ENCODE results near the gene HPX. TPM values are rescaled to one million over a fixed set of nuclear protein-coding genes. Genes with fewer than 3 reads are reported as not detected.

HPX gene
- total and polyA plus RNA-seq, 2 of the 13 experiments (the other 11 are each of a cell fraction or from before 2014, with no cell fraction given): 9.2 to 57.4 TPM

DNA sequence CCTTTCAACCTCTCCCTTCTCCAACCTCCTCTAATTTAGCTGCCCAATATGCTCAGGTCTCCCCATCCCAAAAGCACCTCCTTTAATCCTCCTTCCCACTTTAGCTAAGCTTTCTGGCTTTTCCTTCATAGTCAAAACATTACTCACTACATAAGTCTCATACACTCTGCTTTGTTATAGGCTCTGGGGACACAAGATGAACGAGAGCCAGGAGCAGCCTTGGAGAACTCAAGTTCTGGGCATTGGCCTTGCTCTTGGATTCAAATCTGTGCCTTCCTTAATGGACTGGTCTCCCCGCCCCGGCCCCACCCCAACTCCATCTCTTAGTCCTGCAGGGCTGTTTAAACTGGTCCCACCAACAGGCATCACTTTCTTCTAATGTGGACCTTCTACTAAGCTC, 11.4 kb upstream of the HPX start (continued):
- TF ChIP-seq KIAA2018 (CRISPR knock-in tag; IDR thresholded peaks at IDR 0.05; ENCODE audit: borderline replicate concordance): no peak
- TF ChIP-seq RXRB (CRISPR knock-in tag; IDR thresholded peaks at IDR 0.05; ENCODE audit: borderline replicate concordance): no peak
- no peak for TF ChIP-seq ETV6 (CRISPR knock-in tag; conservative IDR thresholded peaks at IDR 0.05)
- TF ChIP-seq SMC3 (IDR thresholded peaks at IDR 0.05; ENCODE audit: low read length): no peak
- no peak for TF ChIP-seq ZNF34 (CRISPR knock-in tag; IDR thresholded peaks at IDR 0.05; ENCODE audit: borderline replicate concordance)
- TF ChIP-seq ELK4 (CRISPR knock-in tag; IDR thresholded peaks at IDR 0.05; ENCODE audit: borderline replicate concordance): no peak
- TF ChIP-seq ZNF558 (CRISPR knock-in tag; IDR thresholded peaks at IDR 0.05; ENCODE audit: borderline replicate concordance): no peak
- TF ChIP-seq, protein P1, sequence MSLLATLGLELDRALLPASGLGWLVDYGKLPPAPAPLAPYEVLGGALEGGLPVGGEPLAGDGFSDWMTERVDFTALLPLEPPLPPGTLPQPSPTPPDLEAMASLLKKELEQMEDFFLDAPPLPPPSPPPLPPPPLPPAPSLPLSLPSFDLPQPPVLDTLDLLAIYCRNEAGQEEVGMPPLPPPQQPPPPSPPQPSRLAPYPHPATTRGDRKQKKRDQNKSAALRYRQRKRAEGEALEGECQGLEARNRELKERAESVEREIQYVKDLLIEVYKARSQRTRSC (CRISPR knock-in tag; IDR thresholded peaks at IDR 0.05; ENCODE audit: low read depth): no peak
- TF ChIP-seq REL (CRISPR knock-in tag; conservative IDR thresholded peaks at IDR 0.05): no peak
- TF ChIP-seq, protein P2, sequence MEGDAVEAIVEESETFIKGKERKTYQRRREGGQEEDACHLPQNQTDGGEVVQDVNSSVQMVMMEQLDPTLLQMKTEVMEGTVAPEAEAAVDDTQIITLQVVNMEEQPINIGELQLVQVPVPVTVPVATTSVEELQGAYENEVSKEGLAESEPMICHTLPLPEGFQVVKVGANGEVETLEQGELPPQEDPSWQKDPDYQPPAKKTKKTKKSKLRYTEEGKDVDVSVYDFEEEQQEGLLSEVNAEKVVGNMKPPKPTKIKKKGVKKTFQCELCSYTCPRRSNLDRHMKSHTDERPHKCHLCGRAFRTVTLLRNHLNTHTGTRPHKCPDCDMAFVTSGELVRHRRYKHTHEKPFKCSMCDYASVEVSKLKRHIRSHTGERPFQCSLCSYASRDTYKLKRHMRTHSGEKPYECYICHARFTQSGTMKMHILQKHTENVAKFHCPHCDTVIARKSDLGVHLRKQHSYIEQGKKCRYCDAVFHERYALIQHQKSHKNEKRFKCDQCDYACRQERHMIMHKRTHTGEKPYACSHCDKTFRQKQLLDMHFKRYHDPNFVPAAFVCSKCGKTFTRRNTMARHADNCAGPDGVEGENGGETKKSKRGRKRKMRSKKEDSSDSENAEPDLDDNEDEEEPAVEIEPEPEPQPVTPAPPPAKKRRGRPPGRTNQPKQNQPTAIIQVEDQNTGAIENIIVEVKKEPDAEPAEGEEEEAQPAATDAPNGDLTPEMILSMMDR (CRISPR knock-in tag; IDR thresholded peaks at IDR 0.05): no peak
- TF ChIP-seq, protein P3, sequence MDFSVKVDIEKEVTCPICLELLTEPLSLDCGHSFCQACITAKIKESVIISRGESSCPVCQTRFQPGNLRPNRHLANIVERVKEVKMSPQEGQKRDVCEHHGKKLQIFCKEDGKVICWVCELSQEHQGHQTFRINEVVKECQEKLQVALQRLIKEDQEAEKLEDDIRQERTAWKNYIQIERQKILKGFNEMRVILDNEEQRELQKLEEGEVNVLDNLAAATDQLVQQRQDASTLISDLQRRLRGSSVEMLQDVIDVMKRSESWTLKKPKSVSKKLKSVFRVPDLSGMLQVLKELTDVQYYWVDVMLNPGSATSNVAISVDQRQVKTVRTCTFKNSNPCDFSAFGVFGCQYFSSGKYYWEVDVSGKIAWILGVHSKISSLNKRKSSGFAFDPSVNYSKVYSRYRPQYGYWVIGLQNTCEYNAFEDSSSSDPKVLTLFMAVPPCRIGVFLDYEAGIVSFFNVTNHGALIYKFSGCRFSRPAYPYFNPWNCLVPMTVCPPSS (IDR thresholded peaks at IDR 0.05): no peak

All from HepG2 (cell line).